ENCODE measurements around the gene BRSK1.

GRCh38 chr19:55287361-55288079, 3.7 kb downstream of the BRSK1 start:
- no peak for TF ChIP-seq EGR1 (IDR thresholded peaks at IDR 0.05; ENCODE audit: borderline replicate concordance in 1 of 2, low read depth in 2 of 2, low read length in 2 of 2)
- TF ChIP-seq BACH1 (IDR thresholded peaks at IDR 0.05; ENCODE audit: borderline replicate concordance) = no peak
- no peak for TF ChIP-seq FOXM1 (IDR thresholded peaks at IDR 0.05; ENCODE audit: low read depth, low read length)
